GM10248 (cell line): ENCODE data around the gene MCEMP1.

Experiments used
- CTCF ChIA-PET: fragments of 300-600 bp; sonication (Branson Sonifier 250); formaldehyde crosslinking; extraction: SDS; loops from one replicate; lab custom pipeline; 2021; ENCODE audit warnings: antibody characterized with exemption; lab: Yijun Ruan, JAX
- POLR2A ChIA-PET: fragments of 350-650 bp; sonication (Branson Sonifier 250); formaldehyde crosslinking; extraction: SDS; loops from one replicate; lab custom pipeline; 2020; ENCODE audit warnings: antibody characterized with exemption; lab: Yijun Ruan, JAX
- DNase-seq: peaks from one replicate; pipeline ENCODE4 v3.0.0; 2012; ENCODE audit errors: extremely low spot score
- CTCF ChIP-seq: IDR thresholded peaks from 2 replicates; pipeline ENCODE4 v1.5.1; 2012; ENCODE audit warnings: mild to moderate bottlenecking, low read depth; ENCODE audit errors: extremely low read depth, missing control alignments, control extremely low read depth

The MCEMP1 gene

GRCh38 chr19:7709932-7710460, 33.1 kb downstream of the MCEMP1 start:
- DNase-seq: no peak
- ChIA-PET POLR2A (no interaction called here), CTCF (no interaction called here)
- TF ChIP-seq CTCF: no peak

- no peak for TF ChIP-seq CTCF
- ChIA-PET CTCF (no interaction called here), POLR2A (no interaction called here)
- no peak for DNase-seq
These were observed 33.7 kb downstream of the MCEMP1 start for GRCh38 chr19:7710616-7711015.

- no peak for TF ChIP-seq CTCF
- ChIA-PET POLR2A (no interaction called here), CTCF (no interaction called here)
- no peak for DNase-seq
These were observed 38.8 kb downstream of the MCEMP1 start for GRCh38 chr19:7715671-7716070.

GRCh38 chr19:7716762-7717161, 39.9 kb downstream of the MCEMP1 start:
- TF ChIP-seq CTCF: no peak
- no peak for DNase-seq
- ChIA-PET CTCF (interaction anchor here (0.7 to 1.0 kb wide), 2 partner anchors 8 to 11 kb away, joined by 3 read pairs; no protein-coding TSS in a partner anchor), POLR2A (no interaction called here)

GRCh38 chr19:7718668-7719067, 41.8 kb downstream of the MCEMP1 start:
- CTCF ChIA-PET: interaction anchor here (2.5 kb wide), 1 partner anchor 38 kb away, joined by 5 read pairs; the partner anchor contains the start of gene TRAPPC5
- TF ChIP-seq CTCF: no peak

GRCh38 chr19:7720351-7720750, 43.5 kb downstream of the MCEMP1 start:
- ChIA-PET CTCF (interaction anchor here (1.1 to 2.5 kb wide), 4 partner anchors 12 to 42 kb away, joined by 3 to 5 read pairs (median 3); partner anchors contain the start of genes CD209, CLEC4G and TRAPPC5), POLR2A (no interaction called here)
- no peak for TF ChIP-seq CTCF
- DNase-seq: no peak

More at GRCh38 chr19:7718668-7719067, 41.8 kb downstream of the MCEMP1 start:
- POLR2A ChIA-PET: no interaction called here
- no peak for DNase-seq
